ENCODE measurements around the gene MCF2L.
"Not testable (repeated sequence)": the region's sequence is repeated elsewhere in the genome, so short reads cannot be mapped to it uniquely, and the experiment has no call there.

MCF2L gene

DNA sequence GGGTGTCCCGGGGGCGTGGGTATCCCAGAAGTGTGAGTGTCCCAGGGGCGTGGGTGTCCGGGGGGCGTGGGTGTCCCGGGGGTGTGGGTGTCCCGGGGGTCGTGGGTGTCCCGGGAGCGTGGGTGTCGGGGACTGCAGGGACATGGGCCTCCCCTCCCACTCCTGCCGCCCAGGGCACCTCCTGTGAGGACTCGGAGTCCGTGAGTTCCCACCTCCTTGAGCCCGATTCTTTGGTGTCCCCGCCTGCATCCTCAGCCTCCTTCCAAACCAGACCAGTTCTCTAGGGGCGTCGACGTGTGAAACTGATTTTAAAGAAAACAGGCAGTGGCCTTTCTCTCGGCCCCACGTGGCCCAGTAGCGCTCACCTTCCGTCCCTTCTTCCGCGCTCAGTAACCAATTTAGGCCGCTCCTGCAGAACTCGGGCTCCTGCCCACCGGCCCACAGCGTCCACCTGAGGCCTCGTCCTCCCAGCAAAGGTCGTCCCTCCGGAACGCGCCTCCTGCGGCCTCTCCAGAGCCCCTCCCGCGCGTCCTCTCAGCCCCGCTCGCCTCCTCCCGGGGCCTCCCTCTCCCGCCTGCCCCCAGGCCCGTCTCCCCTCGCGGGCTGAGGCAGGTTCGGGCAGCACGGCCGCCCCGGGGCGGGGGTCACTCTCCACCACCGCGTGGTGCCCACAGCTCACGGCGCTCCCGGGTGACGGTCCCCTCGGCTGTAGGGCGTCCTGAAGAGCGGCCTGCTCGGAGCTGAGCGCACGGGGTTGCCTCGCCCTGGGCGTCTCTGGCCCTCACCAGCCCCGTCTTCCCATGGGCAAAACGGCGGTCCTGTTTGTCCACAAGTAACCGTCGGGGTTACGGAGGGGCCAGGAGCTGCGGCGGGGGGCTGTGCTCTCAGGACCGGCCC lies 140.4 kb downstream of the MCF2L start:
- no peak for DNase-seq

GRCh38 chr13:113110048-113110851 lies 141.2 kb downstream of the MCF2L start:
- DNase-seq = no peak

DNA sequence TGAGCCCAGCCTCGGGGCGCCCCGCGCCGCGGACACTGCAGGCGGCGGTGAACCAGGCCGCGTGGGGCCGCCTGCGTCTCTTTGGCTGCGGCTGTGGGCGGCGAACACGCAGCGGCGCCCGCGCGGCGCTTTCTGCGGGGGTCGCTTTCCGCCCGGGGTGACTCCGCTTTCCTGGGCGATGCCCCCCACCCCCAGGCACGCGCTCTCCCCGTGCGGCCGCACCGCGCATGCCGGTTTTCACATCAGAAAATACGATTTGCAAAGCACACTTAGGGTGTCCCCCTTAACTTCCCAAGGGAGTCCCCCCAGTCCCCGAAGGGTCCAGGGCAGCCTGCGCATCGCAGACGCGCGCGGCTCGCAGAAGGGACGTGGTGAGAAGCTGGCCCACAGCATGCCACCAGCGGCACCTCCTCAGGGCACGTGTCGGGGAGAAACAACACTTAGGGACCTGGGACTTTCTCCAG lies 141.9 kb downstream of the MCF2L start:
- no peak for DNase-seq

GRCh38 chr13:113111821-113112220 lies 142.8 kb downstream of the MCF2L start:
- not testable (repeated sequence) for DNase-seq

DNA sequence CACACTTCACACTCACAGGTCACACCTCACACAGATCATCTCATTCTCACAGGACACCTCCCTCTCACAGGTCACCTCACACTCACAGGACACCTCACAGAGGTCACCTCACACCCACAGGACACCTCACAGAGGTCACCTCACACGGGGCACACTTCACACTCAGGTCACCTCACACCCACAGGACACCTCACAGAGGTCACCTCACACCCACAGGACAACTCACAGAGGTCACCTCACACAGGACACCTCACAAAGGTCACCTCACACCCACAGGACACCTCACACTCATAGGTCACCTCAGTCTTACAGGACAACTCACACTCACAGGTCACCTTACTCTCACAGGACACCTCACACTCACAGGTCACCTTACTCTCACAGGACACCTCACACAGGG lies 143.5 kb downstream of the MCF2L start:
- DNase-seq = not testable (repeated sequence)

DNA sequence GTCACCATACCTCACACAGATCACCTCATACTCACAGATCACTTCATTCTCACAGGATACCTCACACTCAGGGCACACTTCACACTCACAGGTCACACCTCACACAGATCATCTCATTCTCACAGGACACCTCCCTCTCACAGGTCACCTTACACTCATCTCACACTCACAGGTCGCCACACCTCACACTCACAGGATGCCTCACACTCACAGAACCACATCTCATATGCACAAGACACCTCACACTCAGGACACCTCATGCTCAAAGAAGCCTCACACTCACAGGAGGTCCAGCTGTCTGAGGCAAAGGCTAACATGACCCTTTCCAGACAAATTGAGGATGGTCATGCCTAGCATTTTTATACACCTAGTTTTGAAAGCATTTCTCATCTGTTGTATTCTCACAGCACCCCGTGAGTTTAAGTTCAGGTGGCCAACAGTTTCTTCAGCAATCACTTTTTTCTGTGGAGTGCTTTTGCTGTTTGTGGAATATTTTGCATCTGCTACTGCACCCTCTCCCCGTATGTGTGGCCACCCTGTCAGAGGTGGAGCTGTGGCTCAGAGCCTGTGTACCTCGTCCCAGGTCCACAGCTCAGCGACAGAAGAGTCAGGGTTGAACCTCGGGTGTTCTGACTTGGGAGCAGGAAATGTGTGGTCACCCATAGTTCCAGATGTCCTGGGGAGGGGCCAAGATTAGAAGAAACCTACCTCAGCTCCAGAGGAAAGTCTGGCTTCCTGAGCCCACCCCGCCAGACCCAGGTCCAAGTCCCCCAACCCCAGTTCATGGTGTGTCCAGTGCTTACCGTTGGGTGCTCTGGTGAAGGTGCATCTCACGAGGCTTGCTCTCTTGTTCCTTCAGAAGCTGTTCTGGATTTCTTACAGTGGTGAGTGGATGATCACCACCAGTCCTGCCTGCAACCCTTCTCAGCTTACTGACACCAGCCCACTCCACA lies 144.2 kb downstream of the MCF2L start:
- no peak for DNase-seq

DNA sequence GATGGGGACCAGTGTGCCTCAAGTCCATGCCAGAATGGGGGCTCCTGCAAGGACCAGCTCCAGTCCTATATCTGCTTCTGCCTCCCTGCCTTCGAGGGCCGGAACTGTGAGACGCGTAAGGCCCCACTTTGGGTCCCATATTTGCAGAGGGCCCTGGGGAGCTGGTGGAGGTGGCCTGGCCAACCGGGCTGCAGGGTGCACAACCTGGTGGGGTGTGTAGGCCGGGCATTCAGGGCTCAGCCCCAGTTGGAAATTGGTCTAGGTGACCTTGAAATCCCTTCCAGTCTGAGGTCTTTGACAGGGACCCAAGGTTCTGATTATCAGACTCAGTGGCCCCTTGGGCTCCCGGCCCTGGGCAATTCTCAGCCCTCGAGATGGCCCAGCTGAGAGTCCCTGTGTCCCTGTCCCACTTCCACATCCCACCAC lies 144.8 kb downstream of the MCF2L start:
- no peak for DNase-seq

- no peak for DNase-seq
Measured at GRCh38 chr13:113114511-113115362, 145.7 kb downstream of the MCF2L start.

DNA sequence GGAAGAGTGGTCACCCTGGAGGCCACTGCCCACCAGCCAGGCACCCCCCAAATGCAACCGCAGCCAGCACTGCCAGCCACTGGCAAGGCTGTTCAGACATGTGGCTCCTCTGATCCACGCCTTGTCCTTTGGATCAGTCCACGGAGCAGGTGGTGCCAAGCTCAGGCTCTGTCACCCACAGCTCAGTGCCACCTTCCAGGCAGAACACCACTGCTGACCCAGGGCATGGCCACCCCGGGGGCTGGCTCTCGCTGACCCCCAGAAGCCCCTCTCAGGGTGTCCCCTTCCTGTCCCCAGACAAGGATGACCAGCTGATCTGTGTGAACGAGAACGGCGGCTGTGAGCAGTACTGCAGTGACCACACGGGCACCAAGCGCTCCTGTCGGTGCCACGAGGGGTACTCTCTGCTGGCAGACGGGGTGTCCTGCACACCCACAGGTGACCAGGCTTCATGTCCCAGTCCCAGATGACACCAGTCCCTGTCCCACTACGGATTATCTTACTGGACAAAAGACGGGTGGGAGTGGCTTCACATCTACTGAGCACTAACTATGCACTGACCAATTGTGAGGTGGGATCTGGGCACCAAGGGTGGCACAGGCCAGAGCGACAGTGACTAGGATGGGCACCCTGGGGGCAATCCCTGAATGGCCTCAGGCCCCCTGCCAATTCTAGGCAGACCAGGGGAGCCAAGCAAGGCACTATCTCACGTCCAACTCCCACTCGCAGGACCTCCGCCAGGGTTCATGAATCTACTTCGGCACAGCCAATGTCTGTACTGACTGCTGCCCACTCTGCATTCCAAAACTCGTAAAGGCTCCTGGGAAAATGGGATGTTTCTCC lies 146.6 kb downstream of the MCF2L start:
- DNase-seq = no peak

DNA sequence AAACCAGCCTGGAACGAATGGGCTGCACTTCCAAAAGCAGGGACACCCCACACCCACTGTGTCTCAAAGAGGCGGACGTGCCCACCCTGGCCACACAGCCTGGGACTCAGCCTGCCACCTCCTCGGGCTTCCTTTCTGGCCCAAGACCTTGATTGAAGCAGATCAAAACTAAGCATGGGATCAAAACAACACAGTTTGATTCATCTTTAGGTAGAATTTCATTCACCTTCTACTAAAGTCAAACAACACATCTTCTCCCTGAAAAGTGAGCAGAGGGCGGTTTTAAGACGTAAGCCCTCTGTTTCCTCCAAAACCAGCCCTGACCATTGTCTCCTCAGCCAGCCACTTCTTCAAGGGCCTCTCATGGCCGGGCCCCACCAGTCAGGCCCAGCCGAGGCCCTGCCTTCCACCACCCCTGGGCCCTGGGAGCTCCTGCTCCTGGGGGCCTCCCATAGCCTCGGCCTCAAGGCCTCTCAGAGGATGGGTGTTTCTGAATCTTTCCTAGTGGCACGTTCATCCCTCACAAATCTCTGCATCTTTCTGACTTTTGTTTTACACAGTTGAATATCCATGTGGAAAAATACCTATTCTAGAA lies 147.3 kb downstream of the MCF2L start:
- no peak for DNase-seq

DNA sequence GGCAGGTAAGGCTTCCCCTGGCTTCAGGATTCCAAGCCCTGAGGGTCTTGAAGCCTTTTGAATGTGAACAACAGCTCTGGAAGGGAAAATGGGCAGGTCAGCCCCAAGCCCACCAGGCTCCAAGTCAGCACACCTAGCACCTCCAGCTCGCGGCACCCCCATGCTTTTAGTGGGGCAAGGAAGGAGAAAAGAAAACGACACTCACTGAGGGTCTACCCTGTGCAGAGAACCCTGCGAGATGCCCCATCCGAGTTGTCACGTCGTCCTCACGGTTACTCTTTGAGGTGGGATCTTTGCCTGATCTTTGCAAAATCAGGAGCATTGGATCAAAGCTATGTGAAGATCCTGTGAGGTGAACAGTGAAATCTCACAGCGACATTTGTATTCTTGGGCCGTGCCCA lies 147.9 kb downstream of the MCF2L start:
- no peak for DNase-seq

DNA sequence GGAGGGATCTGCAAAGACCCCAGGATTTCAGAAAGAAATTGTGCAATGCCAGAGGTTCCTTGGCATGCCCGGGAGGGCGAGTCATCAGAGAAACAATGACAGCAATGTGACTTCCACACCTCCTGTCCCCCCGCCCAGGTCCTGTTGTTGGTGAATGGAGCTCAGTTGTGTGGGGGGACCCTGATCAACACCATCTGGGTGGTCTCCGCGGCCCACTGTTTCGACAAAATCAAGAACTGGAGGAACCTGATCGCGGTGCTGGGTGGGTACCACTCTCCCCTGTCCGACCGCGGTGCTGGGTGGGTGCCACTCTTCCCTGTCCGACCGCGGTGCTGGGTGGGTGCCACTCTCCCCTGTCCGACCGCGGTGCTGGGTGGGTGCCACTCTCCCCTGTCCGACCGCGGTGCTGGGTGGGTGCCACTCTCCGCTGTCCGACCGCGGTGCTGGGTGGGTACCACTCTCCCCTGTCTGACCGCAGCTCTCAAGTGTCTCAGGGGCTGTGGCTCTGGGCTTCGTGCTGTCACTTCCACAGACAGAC lies 148.4 kb downstream of the MCF2L start:
- DNase-seq = no peak

DNA sequence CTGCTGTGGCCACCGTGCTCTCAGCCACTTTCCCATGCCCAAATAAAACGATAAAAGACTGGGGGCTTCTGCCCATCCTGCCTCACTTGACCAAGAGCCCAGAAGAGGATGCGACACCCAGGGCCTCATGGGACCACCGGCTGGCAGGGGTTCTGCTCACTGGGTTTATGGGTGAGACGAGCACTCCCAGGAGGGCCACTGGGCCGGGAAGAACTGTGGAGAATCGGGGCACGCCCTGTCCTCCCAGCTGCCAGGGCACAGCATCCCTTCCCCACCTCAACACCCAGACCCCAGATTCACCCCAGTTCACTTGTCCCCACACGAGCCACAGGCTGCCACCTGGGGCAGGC lies 148.9 kb downstream of the MCF2L start:
- no peak for DNase-seq

DNA sequence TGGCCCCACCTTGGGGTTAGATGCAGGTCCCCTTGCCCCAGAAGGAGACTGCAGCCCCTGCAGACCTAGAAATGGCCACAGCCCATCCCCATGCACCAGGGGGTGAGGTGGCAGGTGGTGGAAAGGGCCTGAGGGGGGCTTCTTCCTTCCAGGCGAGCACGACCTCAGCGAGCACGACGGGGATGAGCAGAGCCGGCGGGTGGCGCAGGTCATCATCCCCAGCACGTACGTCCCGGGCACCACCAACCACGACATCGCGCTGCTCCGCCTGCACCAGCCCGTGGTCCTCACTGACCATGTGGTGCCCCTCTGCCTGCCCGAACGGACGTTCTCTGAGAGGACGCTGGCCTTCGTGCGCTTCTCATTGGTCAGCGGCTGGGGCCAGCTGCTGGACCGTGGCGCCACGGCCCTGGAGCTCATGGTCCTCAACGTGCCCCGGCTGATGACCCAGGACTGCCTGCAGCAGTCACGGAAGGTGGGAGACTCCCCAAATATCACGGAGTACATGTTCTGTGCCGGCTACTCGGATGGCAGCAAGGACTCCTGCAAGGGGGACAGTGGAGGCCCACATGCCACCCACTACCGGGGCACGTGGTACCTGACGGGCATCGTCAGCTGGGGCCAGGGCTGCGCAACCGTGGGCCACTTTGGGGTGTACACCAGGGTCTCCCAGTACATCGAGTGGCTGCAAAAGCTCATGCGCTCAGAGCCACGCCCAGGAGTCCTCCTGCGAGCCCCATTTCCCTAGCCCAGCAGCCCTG lies 149.4 kb downstream of the MCF2L start:
- DNase-seq = no peak

- no peak for DNase-seq
Measured at GRCh38 chr13:113119166-113119821, 150.3 kb downstream of the MCF2L start.

DNA sequence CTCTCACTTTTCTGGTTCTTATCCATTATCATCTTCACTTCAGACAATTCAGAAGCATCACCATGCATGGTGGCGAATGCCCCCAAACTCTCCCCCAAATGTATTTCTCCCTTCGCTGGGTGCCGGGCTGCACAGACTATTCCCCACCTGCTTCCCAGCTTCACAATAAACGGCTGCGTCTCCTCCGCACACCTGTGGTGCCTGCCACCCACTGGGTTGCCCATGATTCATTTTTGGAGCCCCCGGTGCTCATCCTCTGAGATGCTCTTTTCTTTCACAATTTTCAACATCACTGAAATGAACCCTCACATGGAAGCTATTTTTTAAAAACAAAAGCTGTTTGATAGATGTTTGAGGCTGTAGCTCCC lies 150.8 kb downstream of the MCF2L start:
- no peak for DNase-seq

All from anterior cingulate cortex (tissue), 58 donors.